ENCODE results near the gene XYLT1. TPM values are rescaled to one million over a fixed set of nuclear protein-coding genes. Genes with fewer than 3 reads are reported as not detected.

Gene XYLT1
- total RNA-seq, 6 experiments from 2014 or later = 0.48 to 2.0 (median 0.59) TPM

- H3K27me3 ChIP-seq = no peaks in the 10 kb centered on the region
- H3K9me3 ChIP-seq = no peaks in the 10 kb centered on the region
- intact Hi-C loops (cut with DNase I) = no loop called here
- WGBS (ENCODE audit: insufficient coverage, low coverage, low lambda C conversion rate, missing lambda C conversion rate) = 41% methylated on average over 3 of the region's 3 CpGs
- H3K36me3 ChIP-seq = no peaks in the 10 kb centered on the region
- H3K27ac ChIP-seq = no peak overlapping the region
- DNase-seq (no peak), ATAC-seq (no peak)
- no peak for TF ChIP-seq POLR2A (IDR thresholded peaks at IDR 0.05)
- H3K4me3 ChIP-seq = no peak overlapping the region
- H3K4me1 ChIP-seq = no peaks in the 10 kb centered on the region
Observed at GRCh38 chr16:17457513-17457912, 13.2 kb downstream of the XYLT1 start.

GRCh38 chr16:17454162-17454730 is 16.5 kb downstream of the XYLT1 start:
- H3K27ac ChIP-seq = no peak overlapping the region
- H3K9me3 ChIP-seq = no peaks in the 10 kb centered on the region
- 63% methylated on average over 4 of the region's 4 CpGs for WGBS (ENCODE audit: insufficient coverage, low coverage, low lambda C conversion rate, missing lambda C conversion rate)
- ATAC-seq (no peak), DNase-seq (no peak)
- no peak for TF ChIP-seq POLR2A (IDR thresholded peaks at IDR 0.05)
- no peak for TF ChIP-seq CTCF (IDR thresholded peaks at IDR 0.05)
- no peaks in the 10 kb centered on the region for H3K27me3 ChIP-seq
- no peak overlapping the region for H3K4me3 ChIP-seq
- no peaks in the 10 kb centered on the region for H3K36me3 ChIP-seq
- no peaks in the 10 kb centered on the region for H3K4me1 ChIP-seq
- intact Hi-C loops (cut with DNase I) = no loop called here

GRCh38 chr16:17453364-17454038 is 17.3 kb downstream of the XYLT1 start:
- Histone ChIP-seq H3K27ac (no peak overlapping the region), H3K4me1 (no peaks in the 10 kb centered on the region), H3K4me3 (no peak overlapping the region), H3K36me3 (no peaks in the 10 kb centered on the region), H3K9me3 (no peaks in the 10 kb centered on the region), H3K27me3 (no peaks in the 10 kb centered on the region)
- ATAC-seq (peak in 1 of 4 donors; percentile 20), DNase-seq (no peak)
- intact Hi-C loops (cut with DNase I) = no loop called here
- WGBS (ENCODE audit: insufficient coverage, low coverage, low lambda C conversion rate, missing lambda C conversion rate) = 45% methylated on average over 8 of the region's 8 CpGs
- TF ChIP-seq POLR2A (IDR thresholded peaks at IDR 0.05) = no peak
- no peak for TF ChIP-seq CTCF (IDR thresholded peaks at IDR 0.05)

- 66% methylated on average over 2 of the region's 2 CpGs for WGBS (ENCODE audit: insufficient coverage, low coverage, low lambda C conversion rate, missing lambda C conversion rate)
- H3K9me3 ChIP-seq = no peaks in the 10 kb centered on the region
- TF ChIP-seq CTCF (IDR thresholded peaks at IDR 0.05) (no peak), POLR2A (IDR thresholded peaks at IDR 0.05) (no peak)
- no peaks in the 10 kb centered on the region for H3K36me3 ChIP-seq
- no peak for ATAC-seq
- intact Hi-C loops (cut with DNase I) = no loop called here
- H3K4me1 ChIP-seq = no peaks in the 10 kb centered on the region
- H3K4me3 ChIP-seq = no peak overlapping the region
- no peak overlapping the region for H3K27ac ChIP-seq
- DNase-seq = no peak
- H3K27me3 ChIP-seq = no peaks in the 10 kb centered on the region
Observed at GRCh38 chr16:17452922-17453321, 17.8 kb downstream of the XYLT1 start.

- DNase-seq (no peak), ATAC-seq (peak in 3 of 4 donors; percentile 34 to 36 (median 35))
- intact Hi-C loops (cut with DNase I) = no loop called here
- 39% methylated on average over 3 of the region's 3 CpGs for WGBS (ENCODE audit: insufficient coverage, low coverage, low lambda C conversion rate, missing lambda C conversion rate)
- Histone ChIP-seq H3K27ac (no peak overlapping the region), H3K4me1 (no peaks in the 10 kb centered on the region), H3K4me3 (no peak overlapping the region), H3K9me3 (no peaks in the 10 kb centered on the region), H3K36me3 (no peaks in the 10 kb centered on the region), H3K27me3 (no peaks in the 10 kb centered on the region)
- TF ChIP-seq CTCF (IDR thresholded peaks at IDR 0.05) = no peak
- no peak for TF ChIP-seq POLR2A (IDR thresholded peaks at IDR 0.05)
Observed at GRCh38 chr16:17451843-17452242, 18.9 kb downstream of the XYLT1 start.
